ENCODE measurements around the gene GALE.
A peak's percentile ranks its signal among the peaks of the same experiment; 100 is the strongest.
"Not testable (repeated sequence)": the region's sequence is repeated elsewhere in the genome, so short reads cannot be mapped to it uniquely, and the experiment has no call there.

The GALE gene

GRCh38 chr1:23800400-23801337, at the start of gene GALE:
Gene GALE (minus strand): TSS chr1:23800754. CDS start chr1:23799007, 1,747 bp downstream.
- H3K36me3 ChIP-seq (ENCODE audit: control insufficient read depth, insufficient read depth, low read length): peaks cover 16% of the 10 kb centered on the region
- TF ChIP-seq CTCF (IDR thresholded peaks at IDR 0.05; ENCODE audit: insufficient read depth, low read length, poor library complexity, severe bottlenecking): no peak

GRCh38 chr1:23848673-23849616, 48.4 kb upstream of the GALE start:
- TF ChIP-seq CTCF (IDR thresholded peaks at IDR 0.05; ENCODE audit: insufficient read depth, low read length, poor library complexity, severe bottlenecking): no peak
- peaks cover 18% of the 10 kb centered on the region for H3K36me3 ChIP-seq (ENCODE audit: control insufficient read depth, insufficient read depth, low read length)
- H3K27me3 ChIP-seq (replicated peaks; ENCODE audit: control insufficient read depth, insufficient read depth, low read length): no peaks in the 10 kb centered on the region
- DNase-seq (ENCODE audit: extremely low read depth, insufficient read length): no peak
- H3K4me3 ChIP-seq (replicated peaks; ENCODE audit: low read depth, low read length): no peak overlapping the region

More at GRCh38 chr1:23800400-23801337, at the start of gene GALE:
- peak within 1 kb of the TSS; percentile 93 for H3K4me3 ChIP-seq (replicated peaks; ENCODE audit: low read depth, low read length)
- no peaks in the 10 kb centered on the region for H3K27me3 ChIP-seq (replicated peaks; ENCODE audit: control insufficient read depth, insufficient read depth, low read length)
- peak; percentile 96 for DNase-seq (ENCODE audit: extremely low read depth, insufficient read length)

GRCh38 chr1:23847482-23848095, 47.0 kb upstream of the GALE start:
- not testable (repeated sequence) for DNase-seq (ENCODE audit: extremely low read depth, insufficient read length)
- H3K36me3 ChIP-seq (ENCODE audit: control insufficient read depth, insufficient read depth, low read length): peaks cover 18% of the 10 kb centered on the region

GRCh38 chr1:23845163-23845562, 44.6 kb upstream of the GALE start:
- H3K27me3 ChIP-seq (replicated peaks; ENCODE audit: control insufficient read depth, insufficient read depth, low read length): no peaks in the 10 kb centered on the region
- no peak overlapping the region for H3K4me3 ChIP-seq (replicated peaks; ENCODE audit: low read depth, low read length)
- peaks cover 17% of the 10 kb centered on the region for H3K36me3 ChIP-seq (ENCODE audit: control insufficient read depth, insufficient read depth, low read length)
- TF ChIP-seq CTCF (IDR thresholded peaks at IDR 0.05; ENCODE audit: insufficient read depth, low read length, poor library complexity, severe bottlenecking): no peak
- DNase-seq (ENCODE audit: extremely low read depth, insufficient read length): no peak

More at GRCh38 chr1:23847482-23848095, 47.0 kb upstream of the GALE start:
- not testable (repeated sequence) for H3K4me3 ChIP-seq (replicated peaks; ENCODE audit: low read depth, low read length); H3K27me3 ChIP-seq (replicated peaks; ENCODE audit: control insufficient read depth, insufficient read depth, low read length)

- Histone ChIP-seq H3K36me3 (ENCODE audit: control insufficient read depth, insufficient read depth, low read length) (peaks cover 16% of the 10 kb centered on the region), H3K27me3 (replicated peaks; ENCODE audit: control insufficient read depth, insufficient read depth, low read length) (no peaks in the 10 kb centered on the region), H3K4me3 (replicated peaks; ENCODE audit: low read depth, low read length) (no peak overlapping the region)
- no peak for DNase-seq (ENCODE audit: extremely low read depth, insufficient read length)
- no peak for TF ChIP-seq CTCF (IDR thresholded peaks at IDR 0.05; ENCODE audit: insufficient read depth, low read length, poor library complexity, severe bottlenecking)
Measured at GRCh38 chr1:23843644-23844043, 43.1 kb upstream of the GALE start.

All from GM06990 (cell line).